ENCODE measurements around the gene RAB33A.

RAB33A gene

GRCh38 chrX:130139474-130140201 lies 32.1 kb upstream of the RAB33A start:
- no peak for TF ChIP-seq CTCF (conservative IDR thresholded peaks at IDR 0.05; ENCODE audit: low read depth, low read length)
- no peak overlapping the region for H3K4me3 ChIP-seq (ENCODE audit: low read length)
- DNase-seq (ENCODE audit: low read depth), result no peak

GRCh38 chrX:130144509-130144908 lies 27.3 kb upstream of the RAB33A start:
- TF ChIP-seq CTCF (conservative IDR thresholded peaks at IDR 0.05; ENCODE audit: low read depth, low read length), result peak; percentile 17
- no peak overlapping the region for H3K4me3 ChIP-seq (ENCODE audit: low read length)
- DNase-seq (ENCODE audit: low read depth), result no peak

GRCh38 chrX:130145123-130145522 lies 26.6 kb upstream of the RAB33A start:
- TF ChIP-seq CTCF (conservative IDR thresholded peaks at IDR 0.05; ENCODE audit: low read depth, low read length), result no peak
- no peak overlapping the region for H3K4me3 ChIP-seq (ENCODE audit: low read length)
- DNase-seq (ENCODE audit: low read depth), result no peak

GRCh38 chrX:130147631-130148030 lies 24.1 kb upstream of the RAB33A start:
- DNase-seq (ENCODE audit: low read depth), result no peak
- no peak overlapping the region for H3K4me3 ChIP-seq (ENCODE audit: low read length)
- no peak for TF ChIP-seq CTCF (conservative IDR thresholded peaks at IDR 0.05; ENCODE audit: low read depth, low read length)

- no peak overlapping the region for H3K4me3 ChIP-seq (ENCODE audit: low read length)
- DNase-seq (ENCODE audit: low read depth), result peak; percentile 62
- TF ChIP-seq CTCF (conservative IDR thresholded peaks at IDR 0.05; ENCODE audit: low read depth, low read length), result no peak
These were observed 16.2 kb upstream of the RAB33A start for GRCh38 chrX:130155564-130155963.

- TF ChIP-seq CTCF (conservative IDR thresholded peaks at IDR 0.05; ENCODE audit: low read depth, low read length), result no peak
- no peak overlapping the region for H3K4me3 ChIP-seq (ENCODE audit: low read length)
- no peak for DNase-seq (ENCODE audit: low read depth)
These were observed 13.5 kb upstream of the RAB33A start for GRCh38 chrX:130158311-130158710.

- no peak for DNase-seq (ENCODE audit: low read depth)
- H3K4me3 ChIP-seq (ENCODE audit: low read length), result no peak overlapping the region
- no peak for TF ChIP-seq CTCF (conservative IDR thresholded peaks at IDR 0.05; ENCODE audit: low read depth, low read length)
These were observed 12.0 kb upstream of the RAB33A start for GRCh38 chrX:130159776-130160175.

Measured in retinal pigment epithelial cell (primary cell).